OCI-LY7 (cell line): ENCODE measurements around the gene CST2.

Source experiments
- CTCF ChIP-seq: fragments of 200-600 bp; sonication (generic); conservative IDR thresholded peaks from 2 replicates; pipeline ENCODE4 v1.5.1; 2014; ENCODE audit warnings: mild to moderate bottlenecking, antibody characterized with exemption, low read length, moderate library complexity, mixed read lengths
- EZH2phosphoT487 ChIP-seq: fragments of 200-600 bp; sonication (generic); IDR thresholded peaks from 2 replicates; pipeline ENCODE4 v1.6.1; 2018; ENCODE audit warnings: low read depth, borderline replicate concordance, mild to moderate bottlenecking, mixed run types, antibody characterized with exemption, low read length, moderate library complexity, mixed read lengths

- TF ChIP-seq EZH2phosphoT487: no peak
- no peak for TF ChIP-seq CTCF
Measured at GRCh38 chr20:23783447-23783846, 43.1 kb downstream of the CST2 start.
